Pancreas (tissue), 10 donors: ENCODE measurements around the gene WDR82. TPM values are rescaled to one million over a fixed set of nuclear protein-coding genes. Genes with fewer than 3 reads are reported as not detected.
A peak's percentile ranks its signal among the peaks of the same experiment; 100 is the strongest.
"Not testable (repeated sequence)": the region's sequence is repeated elsewhere in the genome, so short reads cannot be mapped to it uniquely, and the experiment has no call there.

Source experiments
- ATAC-seq, 4 donors: fragments of 200-7000 bp; cut with Tn5 transposase; one replicate each; pipeline versions ENCODE4 v1.8.0 to v1.9.1; 2020; ENCODE audit warnings: mild to moderate bottlenecking in 4 of 4, moderate library complexity in 4 of 4
- DNase-seq, 6 donors: peaks; one replicate each; pipeline ENCODE4 v3.0.0-alpha.2; 2020
- FAIRE-seq: peaks from 2 replicates; lab custom pipeline; 2012; peaks lifted over from hg19 to GRCh38; lab: Jason Lieb, UNC
- H3K27ac ChIP-seq, 4 donors: fragments of 200-600 bp; sonication (generic); 1 replicate in 3 of 4; 2 replicates in 1 of 4; pipeline versions ENCODE4 v1.5.0 to v1.8.0; 2020
- H3K27me3 ChIP-seq, 4 donors: fragments of 200-600 bp; one replicate each; pipeline ENCODE4 v1.8.0; 2021
- H3K36me3 ChIP-seq, 3 donors: fragments of 200-600 bp; sonication (generic) in 1 of 3; one replicate each; pipeline versions ENCODE4 v1.5.0 to v1.8.0; 2020 to 2021
- H3K4me1 ChIP-seq, 3 donors: fragments of 200-600 bp; one replicate each; pipeline ENCODE4 v1.8.0; 2021
- H3K4me3 ChIP-seq, 4 donors: fragments of 200-600 bp; sonication (generic) in 2 of 4; one replicate each; pipeline versions ENCODE4 v1.5.0 to v1.8.0; 2020 to 2021
- H3K9me3 ChIP-seq, 4 donors: fragments of 200-600 bp; one replicate each; pipeline ENCODE4 v1.8.0; 2021
- CTCF ChIP-seq, 4 donors: fragments of 200-600 bp; sonication (generic) in 3 of 4; IDR thresholded peaks; one replicate each; pipeline versions ENCODE4 v1.5.0 to v1.8.0; 2021; ENCODE audit warnings: antibody characterized with exemption in 4 of 4
- WGBS, 2 donors: extraction: QIAGEN DNeasy Blood & Tissue Kit; methylation state at CpG; one replicate each; pipeline ENCODE4 v1.1.7; 2013; 5-methylcytosine and 5-hydroxymethylcytosine counted together
- intact Hi-C, 3 donors: fragments of 100-400 bp; cut with DNase I; formaldehyde crosslinking; loops; one replicate each; pipeline versions ENCODE4 v1.11.1 to v1.14.2; 2022
- polyA plus RNA-seq, 2 donors: library from polyadenylated mRNA; stranded (reverse); fragments of 200-250 nt; gene quantifications; one replicate each; pipeline ENCODE4 v1.2.3, GENCODE V29; 2013
- total RNA-seq, 6 donors: library from RNA; stranded (reverse); fragmentation: NEBNext Ultra II Directional in 4 of 6; extraction: Animal tissue kit (Norgen Biotek cat#: 25700) in 4 of 6; gene quantifications; one replicate each; pipeline versions ENCODE4 v1.2.1 to v1.2.4, GENCODE V29; 2021 to 2023
- donor health status: healthy with polysubstance abuse.
- donor health status: DM: no; HTN: no; CAD: no; lungs with moderate emphysema.
- donor health status: DM: no; HTN: no; CAD: no.
- donor health status: control.
- donor health status: control.
- donor health status: Bipolar disorder and iron deficiency.
- donor health status: DM: yes; HTN: yes; CAD: no.
- donor health status: DM: no; HTN: no; CAD: no.
- donor health status: DM: no; HTN: no; CAD: no.
- donor health status: DM: yes; HTN: yes; CAD: no.

Gene WDR82
- total and polyA plus RNA-seq, 8 donors, result 9.0 to 32.1 (median 18.8) TPM

- no peaks in the 10 kb centered on the region for H3K27me3 ChIP-seq
- peak overlapping the region in 2 of 4 donors; percentile 100 for H3K27ac ChIP-seq
- H3K9me3 ChIP-seq, result no peaks in the 10 kb centered on the region
- peaks cover 28 to 42% (median 40%) of the 10 kb centered on the region in 3 donors for H3K4me1 ChIP-seq
- FAIRE-seq (no peak), DNase-seq (peak in 2 of 6 donors; percentile 40), ATAC-seq (peak in 2 of 4 donors; percentile 10 to 19)
- no peak for TF ChIP-seq CTCF (IDR thresholded peaks at IDR 0.05)
- intact Hi-C loops, result no loop called here
- 36 to 40% methylated on average over 1 of the region's 1 CpG for WGBS, 2 donors
- H3K36me3 ChIP-seq, result peaks cover 0 to 5% (median 0%) of the 10 kb centered on the region in 3 donors
- H3K4me3 ChIP-seq, result no peak overlapping the region
These were observed 10.9 kb upstream of the WDR82 start for GRCh38 chr3:52289338-52289746.

- Histone ChIP-seq H3K9me3 (no peaks in the 10 kb centered on the region), H3K36me3 (peaks cover 0 to 5% (median 0%) of the 10 kb centered on the region in 3 donors), H3K4me1 (peaks cover 28 to 42% (median 40%) of the 10 kb centered on the region in 3 donors), H3K27me3 (no peaks in the 10 kb centered on the region), H3K4me3 (peak overlapping the region in 2 of 4 donors; percentile 68 to 77), H3K27ac (peak overlapping the region in 2 of 4 donors; percentile 100)
- no peak for TF ChIP-seq CTCF (IDR thresholded peaks at IDR 0.05)
- ATAC-seq, result no peak
- intact Hi-C loops, result no loop called here
- 89% methylated on average over 6 of the region's 6 CpGs for WGBS, 2 donors
- FAIRE-seq, result no peak
- peak in 1 of 6 donors; percentile 11 for DNase-seq
These were observed 10.2 kb upstream of the WDR82 start for GRCh38 chr3:52288674-52289073.

- FAIRE-seq, result no peak
- WGBS, 2 donors, result 57 to 63% methylated on average over 8 of the region's 8 CpGs
- Histone ChIP-seq H3K9me3 (no peaks in the 10 kb centered on the region), H3K36me3 (no peaks in the 10 kb centered on the region), H3K27ac (peak overlapping the region; percentile 99 to 100 (median 100)), H3K4me1 (peaks cover 27 to 42% (median 40%) of the 10 kb centered on the region in 3 donors), H3K4me3 (peak overlapping the region in 3 of 4 donors; percentile 68 to 77 (median 69)), H3K27me3 (no peaks in the 10 kb centered on the region)
- intact Hi-C loops, result no loop called here
- DNase-seq, result no peak
- no peak for ATAC-seq
- TF ChIP-seq CTCF (IDR thresholded peaks at IDR 0.05), result no peak
These were observed 8.3 kb upstream of the WDR82 start for GRCh38 chr3:52286777-52287110.

GRCh38 chr3:52284051-52284450 lies 5.6 kb upstream of the WDR82 start:
- H3K36me3 ChIP-seq, ATAC-seq, H3K27ac ChIP-seq, H3K9me3 ChIP-seq, DNase-seq, H3K27me3 ChIP-seq, intact Hi-C loops, H3K4me3 ChIP-seq, FAIRE-seq: not testable (repeated sequence)
- peaks cover 2 to 26% (median 22%) of the 10 kb centered on the region in 3 donors for H3K4me1 ChIP-seq
- WGBS, 2 donors, result 83 to 86% methylated on average over 4 of the region's 4 CpGs

- Histone ChIP-seq H3K27ac (no peak overlapping the region), H3K9me3 (no peaks in the 10 kb centered on the region), H3K4me1 (peaks cover 2 to 19% (median 15%) of the 10 kb centered on the region in 3 donors), H3K4me3 (no peak overlapping the region), H3K27me3 (no peaks in the 10 kb centered on the region), H3K36me3 (no peaks in the 10 kb centered on the region)
- intact Hi-C loops, result no loop called here
- no peak for TF ChIP-seq CTCF (IDR thresholded peaks at IDR 0.05)
- FAIRE-seq (no peak), DNase-seq (no peak), ATAC-seq (no peak)
- 48 to 52% methylated on average over 1 of the region's 1 CpG for WGBS, 2 donors
These were observed 4.9 kb upstream of the WDR82 start for GRCh38 chr3:52283306-52283705.
